Measurements from ENCODE around the gene P2RX2.

P2RX2 gene

GRCh38 chr12:132588821-132589669 lies 29.5 kb upstream of the P2RX2 start:
- H4K20me1 ChIP-seq (ENCODE audit: control insufficient read depth, insufficient read depth, low read depth, low read length) = no peaks in the 10 kb centered on the region
- no peaks in the 10 kb centered on the region for H3K9me3 ChIP-seq (ENCODE audit: control insufficient read depth, insufficient read depth, low read length)
- H3K9me2 ChIP-seq (replicated peaks; ENCODE audit: control insufficient read depth, low read length) = no peaks in the 10 kb centered on the region
- no peaks in the 10 kb centered on the region for H3K79me2 ChIP-seq (ENCODE audit: control insufficient read depth, low read length)
- no peak overlapping the region for H3K4me2 ChIP-seq (ENCODE audit: low read length)
- no peak overlapping the region for H3K4me3 ChIP-seq (ENCODE audit: low read length)
- TF ChIP-seq CTCF (IDR thresholded peaks at IDR 0.05; ENCODE audit: low read depth, low read length, poor library complexity, severe bottlenecking) = no peak
- TF ChIP-seq EZH2phosphoT487 (IDR thresholded peaks at IDR 0.05; ENCODE audit: borderline replicate concordance, low read length) = no peak
- no peaks in the 10 kb centered on the region for H3K4me1 ChIP-seq (ENCODE audit: control insufficient read depth, low read length)
- H3F3A ChIP-seq (ENCODE audit: control insufficient read depth, insufficient read depth) = peaks cover 1% of the 10 kb centered on the region; the same call in 1 of the 2 replicates
- H3K36me3 ChIP-seq (ENCODE audit: control insufficient read depth, low read length) = no peaks in the 10 kb centered on the region
- no peaks in the 10 kb centered on the region for H3K27me3 ChIP-seq (ENCODE audit: control insufficient read depth, low read length)
- no peak overlapping the region for H3K27ac ChIP-seq (ENCODE audit: low read depth, low read length)

GRCh38 chr12:132591107-132591935 lies 27.3 kb upstream of the P2RX2 start:
- Histone ChIP-seq H3K27ac (ENCODE audit: low read depth, low read length) (no peak overlapping the region), H4K20me1 (ENCODE audit: control insufficient read depth, insufficient read depth, low read depth, low read length) (no peaks in the 10 kb centered on the region), H3F3A (ENCODE audit: control insufficient read depth, insufficient read depth) (no peaks in the 10 kb centered on the region), H3K4me1 (ENCODE audit: control insufficient read depth, low read length) (no peaks in the 10 kb centered on the region), H3K9me3 (ENCODE audit: control insufficient read depth, insufficient read depth, low read length) (no peaks in the 10 kb centered on the region), H3K79me2 (ENCODE audit: control insufficient read depth, low read length) (no peaks in the 10 kb centered on the region), H3K4me2 (ENCODE audit: low read length) (no peak overlapping the region), H3K36me3 (ENCODE audit: control insufficient read depth, low read length) (no peaks in the 10 kb centered on the region), H3K9me2 (replicated peaks; ENCODE audit: control insufficient read depth, low read length) (no peaks in the 10 kb centered on the region), H3K27me3 (ENCODE audit: control insufficient read depth, low read length) (no peaks in the 10 kb centered on the region), H3K4me3 (ENCODE audit: low read length) (no peak overlapping the region)
- TF ChIP-seq CTCF (IDR thresholded peaks at IDR 0.05; ENCODE audit: low read depth, low read length, poor library complexity, severe bottlenecking) (no peak), EZH2phosphoT487 (IDR thresholded peaks at IDR 0.05; ENCODE audit: borderline replicate concordance, low read length) (no peak)

- TF ChIP-seq EZH2phosphoT487 (IDR thresholded peaks at IDR 0.05; ENCODE audit: borderline replicate concordance, low read length) = no peak
- no peak for TF ChIP-seq CTCF (IDR thresholded peaks at IDR 0.05; ENCODE audit: low read depth, low read length, poor library complexity, severe bottlenecking)
- Histone ChIP-seq H4K20me1 (ENCODE audit: control insufficient read depth, insufficient read depth, low read depth, low read length) (no peaks in the 10 kb centered on the region), H3K27me3 (ENCODE audit: control insufficient read depth, low read length) (no peaks in the 10 kb centered on the region; the same call in 1 of the 2 replicates), H3F3A (ENCODE audit: control insufficient read depth, insufficient read depth) (peaks cover 3% of the 10 kb centered on the region; the same call in 1 of the 2 replicates), H3K9me3 (ENCODE audit: control insufficient read depth, insufficient read depth, low read length) (no peaks in the 10 kb centered on the region), H3K4me2 (ENCODE audit: low read length) (no peak overlapping the region), H3K79me2 (ENCODE audit: control insufficient read depth, low read length) (no peaks in the 10 kb centered on the region), H3K27ac (ENCODE audit: low read depth, low read length) (no peak overlapping the region), H3K4me3 (ENCODE audit: low read length) (no peak overlapping the region), H3K9me2 (replicated peaks; ENCODE audit: control insufficient read depth, low read length) (no peaks in the 10 kb centered on the region), H3K4me1 (ENCODE audit: control insufficient read depth, low read length) (peaks cover 2% of the 10 kb centered on the region), H3K36me3 (ENCODE audit: control insufficient read depth, low read length) (no peaks in the 10 kb centered on the region)
Measured at GRCh38 chr12:132592282-132592970, 26.1 kb upstream of the P2RX2 start.
